ENCODE data around the gene SP1. TPM values are rescaled to one million over a fixed set of nuclear protein-coding genes. Genes with fewer than 3 reads are reported as not detected.
"Not testable (repeated sequence)": the region's sequence is repeated elsewhere in the genome, so short reads cannot be mapped to it uniquely, and the experiment has no call there.

Gene SP1
- total RNA-seq, 1 experiment from 2014 or later = 36.9 TPM

GRCh38 chr12:53413485-53414204 is 33.7 kb downstream of the SP1 start:
- no peak for DNase-seq (ENCODE audit: low read depth)

DNA sequence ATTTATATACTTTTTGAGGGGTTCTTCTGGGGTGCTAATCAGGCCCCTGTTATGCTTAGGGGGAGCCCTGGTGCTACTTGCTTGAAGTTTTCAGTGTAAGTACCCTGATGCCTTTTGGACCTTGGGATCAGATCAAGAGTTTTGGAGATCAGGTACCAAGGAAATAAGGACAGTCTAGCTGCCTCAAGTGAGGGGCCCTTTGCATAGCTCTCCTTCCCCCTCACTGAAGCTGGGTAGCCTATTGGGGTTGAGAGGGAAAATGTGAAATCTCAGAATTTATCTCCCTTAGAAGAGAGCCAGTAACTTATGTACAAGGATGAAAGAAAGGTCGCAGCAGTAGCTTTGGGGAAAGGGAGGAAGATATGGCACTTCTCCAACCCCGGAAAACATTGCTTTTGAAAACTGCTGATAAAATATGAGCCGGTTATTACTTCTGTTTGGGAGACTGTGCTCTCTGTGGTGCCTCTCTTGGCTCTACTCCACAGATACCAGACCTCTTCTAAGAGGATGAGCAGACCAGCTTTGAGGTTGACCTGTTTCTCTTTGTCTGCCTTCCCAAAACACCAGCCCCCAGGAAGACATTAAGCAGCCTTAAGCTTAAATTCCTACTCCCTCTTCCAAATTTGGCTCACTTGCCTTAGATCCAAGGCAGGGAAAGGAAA is 34.9 kb downstream of the SP1 start:
- no peak for DNase-seq (ENCODE audit: low read depth)

- not testable (repeated sequence) for DNase-seq (ENCODE audit: low read depth)
These were observed 35.9 kb downstream of the SP1 start for GRCh38 chr12:53415752-53416389.

DNA sequence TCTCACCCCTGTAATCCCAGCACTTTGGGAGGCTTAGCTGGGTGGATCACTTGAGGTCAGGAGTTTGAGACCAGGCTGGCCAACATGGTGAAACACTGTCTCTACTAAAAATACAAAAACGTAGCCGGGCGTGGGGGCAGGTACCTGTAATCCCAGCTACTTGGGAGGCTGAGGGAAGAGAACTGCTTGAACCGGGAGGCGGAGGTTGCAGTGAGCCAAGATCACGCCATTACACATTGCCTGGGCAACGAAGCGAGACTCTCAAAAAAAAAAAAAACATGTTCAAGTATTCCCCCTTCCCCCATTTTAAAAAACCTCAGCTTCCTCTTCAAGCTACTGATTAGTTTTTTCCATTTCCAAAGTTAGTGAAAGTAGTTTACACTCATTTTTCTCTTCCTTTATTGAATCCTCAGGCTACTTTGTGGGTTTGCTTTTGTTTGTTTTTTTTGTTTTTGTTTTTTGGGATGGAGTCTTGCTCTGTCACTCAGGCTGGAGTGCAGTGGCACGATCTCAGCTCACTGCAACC is 37.4 kb downstream of the SP1 start:
- not testable (repeated sequence) for DNase-seq (ENCODE audit: low read depth)

DNA sequence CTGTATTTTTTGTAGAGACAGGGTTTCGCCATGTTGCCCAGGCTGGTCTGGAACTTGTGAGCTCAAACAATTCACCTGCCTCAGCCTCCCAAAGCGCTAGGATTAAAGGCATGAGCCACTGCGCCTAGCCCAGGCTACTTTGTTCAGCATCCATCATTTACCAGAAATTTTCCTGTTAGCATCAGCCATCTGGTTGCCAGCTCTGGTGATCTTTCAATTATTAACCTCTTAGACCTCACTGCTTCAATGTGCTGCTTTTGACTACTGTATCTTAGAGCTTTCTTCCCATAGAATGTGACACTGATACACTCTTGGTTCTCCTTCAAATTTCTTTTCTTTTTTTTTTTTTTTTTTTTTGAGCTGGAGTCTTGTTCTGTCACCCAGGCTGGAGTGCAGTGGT is 38.2 kb downstream of the SP1 start:
- DNase-seq (ENCODE audit: low read depth) = no peak

GRCh38 chr12:53419756-53420155 is 39.8 kb downstream of the SP1 start:
- no peak for DNase-seq (ENCODE audit: low read depth)

- not testable (repeated sequence) for DNase-seq (ENCODE audit: low read depth)
These were observed 42.3 kb downstream of the SP1 start for GRCh38 chr12:53422247-53422646.

DNA sequence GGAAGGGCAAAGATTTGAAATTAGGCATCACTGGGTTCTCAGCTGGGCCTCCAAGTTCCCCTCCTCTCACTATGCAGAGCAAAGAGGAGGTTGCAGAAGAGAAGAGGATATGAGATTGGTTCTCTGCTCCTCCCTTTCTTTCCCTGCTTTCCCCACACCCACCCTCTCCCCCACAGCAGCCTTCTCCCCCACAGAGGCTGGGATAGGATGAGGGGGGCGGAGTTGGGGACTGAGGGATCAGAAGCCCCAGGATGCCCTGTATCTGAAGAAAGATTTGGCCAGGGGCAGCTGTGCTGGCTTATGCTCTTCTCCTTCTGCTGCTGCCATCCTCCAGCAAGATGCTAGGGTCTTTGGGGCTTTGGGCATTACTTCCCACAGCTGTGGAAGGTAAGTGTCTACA is 43.6 kb downstream of the SP1 start, which contains the start of gene AMHR2:
AMHR2 (plus strand) TSS at position 259 of the 400 bp plus-strand sequence; CDS start at position 339, 80 bp downstream.
- DNase-seq (ENCODE audit: low read depth) = no peak

DNA sequence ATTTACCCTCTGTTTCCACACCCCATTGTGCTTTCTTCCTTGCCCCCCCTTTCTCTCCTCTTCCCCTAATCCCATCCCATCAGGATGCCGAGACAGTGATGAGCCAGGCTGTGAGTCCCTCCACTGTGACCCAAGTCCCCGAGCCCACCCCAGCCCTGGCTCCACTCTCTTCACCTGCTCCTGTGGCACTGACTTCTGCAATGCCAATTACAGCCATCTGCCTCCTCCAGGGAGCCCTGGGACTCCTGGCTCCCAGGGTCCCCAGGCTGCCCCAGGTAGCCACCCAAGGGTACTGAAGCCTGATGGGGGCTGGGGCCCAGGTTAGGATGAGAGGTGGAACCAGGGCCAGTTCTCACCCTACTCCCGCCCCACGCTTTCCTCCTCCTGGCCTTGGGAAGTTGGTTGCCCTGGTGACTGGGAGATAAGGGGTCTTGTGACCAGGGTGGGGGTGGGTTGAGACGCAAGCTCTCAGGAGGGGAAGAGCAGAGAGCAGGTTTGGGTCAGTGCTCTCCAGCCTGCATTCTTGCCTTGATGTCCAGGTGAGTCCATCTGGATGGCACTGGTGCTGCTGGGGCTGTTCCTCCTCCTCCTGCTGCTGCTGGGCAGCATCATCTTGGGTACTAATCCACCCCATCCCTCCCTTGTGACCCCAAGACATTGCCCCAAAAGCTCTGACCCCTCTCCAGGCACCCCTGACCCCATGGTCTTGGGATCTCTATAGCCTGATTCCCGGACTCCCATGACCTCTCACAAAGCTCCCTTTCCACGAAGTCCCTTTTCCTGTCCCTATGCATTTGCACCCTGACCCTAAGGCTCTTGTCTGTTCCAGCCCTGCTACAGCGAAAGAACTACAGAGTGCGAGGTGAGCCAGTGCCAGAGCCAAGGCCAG is 44.9 kb downstream of the SP1 start:
- DNase-seq (ENCODE audit: low read depth) = no peak

GRCh38 chr12:53425515-53426150 is 45.7 kb downstream of the SP1 start:
- no peak for DNase-seq (ENCODE audit: low read depth)

- DNase-seq (ENCODE audit: low read depth) = peak; percentile 98
These were observed 48.1 kb downstream of the SP1 start for GRCh38 chr12:53427905-53428594.

DNA sequence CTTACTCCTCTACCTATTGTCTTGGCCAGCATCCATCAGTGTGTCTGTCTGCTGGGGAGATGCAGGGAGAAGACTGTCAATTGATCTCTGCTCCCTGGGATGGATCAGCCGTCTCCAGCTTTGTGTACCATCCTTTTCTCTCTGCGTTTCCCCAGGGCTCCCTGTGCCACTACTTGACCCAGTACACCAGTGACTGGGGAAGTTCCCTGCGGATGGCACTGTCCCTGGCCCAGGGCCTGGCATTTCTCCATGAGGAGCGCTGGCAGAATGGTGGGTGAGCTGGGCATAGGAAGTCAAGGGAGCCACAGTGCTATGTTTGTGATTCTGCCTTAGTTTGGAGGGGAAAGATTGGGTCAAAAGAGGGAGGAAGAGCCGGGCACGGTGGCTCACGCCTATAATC is 48.8 kb downstream of the SP1 start:
- DNase-seq (ENCODE audit: low read depth) = no peak

- DNase-seq (ENCODE audit: low read depth) = no peak
These were observed 50.1 kb downstream of the SP1 start for GRCh38 chr12:53430116-53430515.

DNA sequence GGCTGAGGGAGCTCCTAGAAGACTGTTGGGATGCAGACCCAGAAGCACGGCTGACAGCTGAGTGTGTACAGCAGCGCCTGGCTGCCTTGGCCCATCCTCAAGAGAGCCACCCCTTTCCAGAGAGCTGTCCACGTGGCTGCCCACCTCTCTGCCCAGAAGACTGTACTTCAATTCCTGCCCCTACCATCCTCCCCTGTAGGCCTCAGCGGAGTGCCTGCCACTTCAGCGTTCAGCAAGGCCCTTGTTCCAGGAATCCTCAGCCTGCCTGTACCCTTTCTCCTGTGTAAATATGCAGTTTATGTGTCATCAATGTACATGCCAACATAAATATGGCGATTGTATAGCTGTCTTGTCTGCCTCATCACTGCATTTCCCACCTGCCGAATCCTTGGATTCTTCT is 51.2 kb downstream of the SP1 start:
- no peak for DNase-seq (ENCODE audit: low read depth)

- not testable (repeated sequence) for DNase-seq (ENCODE audit: low read depth)
These were observed 55.4 kb downstream of the SP1 start for GRCh38 chr12:53435326-53435725.

- not testable (repeated sequence) for DNase-seq (ENCODE audit: low read depth)
These were observed 59.6 kb downstream of the SP1 start for GRCh38 chr12:53439582-53439981.

GRCh38 chr12:53441040-53441833 is 61.3 kb downstream of the SP1 start, which contains the start of gene PRR13:
Gene PRR13, plus strand, starts transcription at chr12:53441734. Its CDS starts 981 bp downstream, at chr12:53442715.
- peak; percentile 98 for DNase-seq (ENCODE audit: low read depth)

DNA sequence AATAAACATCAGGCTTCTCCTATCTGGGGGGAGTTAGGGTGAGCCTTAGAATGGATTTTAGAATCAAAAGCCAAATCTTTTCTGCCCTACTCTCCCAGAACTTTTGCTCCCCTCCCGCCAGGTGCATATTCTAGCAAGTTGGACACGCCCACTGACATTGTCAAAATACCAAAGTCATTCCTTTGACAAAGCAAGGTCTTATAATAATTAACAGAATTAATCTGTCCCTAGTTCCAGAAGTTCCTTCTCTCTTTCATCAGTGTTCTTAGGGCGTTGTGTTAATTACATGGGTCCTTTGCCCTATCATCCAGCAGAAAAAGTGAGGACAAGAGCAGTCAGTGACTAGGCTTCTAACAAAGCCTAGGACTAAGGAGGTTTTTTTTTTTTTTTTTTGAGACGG is 64.0 kb downstream of the SP1 start:
- DNase-seq (ENCODE audit: low read depth) = no peak
